ENCODE data around the gene ZDHHC11B. TPM values are rescaled to one million over a fixed set of nuclear protein-coding genes. Genes with fewer than 3 reads are reported as not detected.

The ZDHHC11B gene
- total RNA-seq, 1 experiment from 2014 or later, result 3.8 TPM

DNA sequence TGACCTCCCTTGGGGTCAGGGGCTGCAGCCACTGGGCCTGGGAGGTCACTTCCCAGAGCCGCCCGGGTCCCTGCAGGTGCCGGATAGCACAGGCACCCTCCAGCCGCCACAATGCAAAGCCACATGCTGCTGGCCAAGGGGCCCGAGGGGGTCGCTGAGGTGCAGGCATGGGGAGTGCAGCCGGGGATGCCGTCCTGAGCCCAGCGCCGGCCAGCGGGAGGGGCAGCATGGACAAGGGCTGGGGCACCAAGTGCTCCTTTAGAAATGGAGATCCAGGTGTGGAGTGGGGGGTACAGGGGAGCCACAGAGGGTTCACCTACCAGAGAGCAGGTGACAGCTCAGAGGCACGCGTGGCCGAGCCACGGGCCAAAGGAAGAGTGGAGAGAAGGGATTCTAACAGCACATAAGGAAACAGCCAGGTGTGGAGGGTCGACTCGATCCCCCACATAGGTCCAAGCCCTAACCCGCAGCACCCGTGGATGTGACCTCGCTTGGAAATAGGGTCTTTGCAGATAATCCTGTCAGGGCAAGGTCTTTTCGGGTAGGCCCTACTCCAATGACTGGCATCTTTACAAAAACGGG lies 24.7 kb downstream of the ZDHHC11B start:
- Histone ChIP-seq H3K9me2 (ENCODE audit: insufficient read depth) (no peaks in the 10 kb centered on the region), H2AFZ (ENCODE audit: low read depth, low read length, poor library complexity, severe bottlenecking) (no peak overlapping the region), H3K4me1 (ENCODE audit: control insufficient read depth in 1 of 2, insufficient read depth in 2 of 2, low read length in 2 of 2) (no peaks in the 10 kb centered on the region), H3K9ac (ENCODE audit: low read length) (no peak overlapping the region), H3K4me2 (ENCODE audit: low read length) (no peak overlapping the region), H4K20me1 (ENCODE audit: insufficient read depth) (no peaks in the 10 kb centered on the region), H3K36me3 (ENCODE audit: control insufficient read depth in 1 of 2, insufficient read depth in 2 of 2, low read length in 2 of 2) (no peaks in the 10 kb centered on the region), H3K9me3 (ENCODE audit: control insufficient read depth in 1 of 2, insufficient read depth in 1 of 2, low read depth in 1 of 2, low read length in 2 of 2) (no peaks in the 10 kb centered on the region), H3K27ac (ENCODE audit: low read depth, low read length) (no peak overlapping the region), H3K79me2 (ENCODE audit: insufficient read depth, low read length) (no peaks in the 10 kb centered on the region), H3K27me3 (ENCODE audit: insufficient read depth, low read length) (no peaks in the 10 kb centered on the region), H3K4me3 (replicated peaks in 1 of 2; ENCODE audit: low read depth in 1 of 2, low read length in 2 of 2) (no peak overlapping the region)
- no peak for ATAC-seq
- DNase-seq (ENCODE audit: low read depth, low spot score), result no peak
- ChIA-PET CTCF (no interaction called here), RAD21 (ENCODE audit: low non-redundant PET in 1 of 2, low total read pairs in 2 of 2, uncharacterized antibody in 2 of 2, unreplicated experiment in 2 of 2) (no interaction called here), POLR2A (no interaction called here)
- TF ChIP-seq CEBPB (IDR thresholded peaks at IDR 0.05; ENCODE audit: low read depth) (no peak), YY1 (IDR thresholded peaks at IDR 0.05; ENCODE audit: extremely low read depth, insufficient replicate concordance, low read depth, low read length) (no peak), CBX3 (IDR thresholded peaks at IDR 0.05; ENCODE audit: low read depth) (no peak), POLR2A (IDR thresholded peaks at IDR 0.05; ENCODE audit: borderline replicate concordance, extremely low read depth, insufficient read depth, insufficient read length) (no peak), RAD21 (IDR thresholded peaks at IDR 0.05; ENCODE audit: low read depth) (no peak), JUND (IDR thresholded peaks at IDR 0.05) (no peak), ELF1 (IDR thresholded peaks at IDR 0.05; ENCODE audit: borderline replicate concordance, low read depth) (no peak), POLR2AphosphoS5 (IDR thresholded peaks at IDR 0.05; ENCODE audit: low read depth, low read length) (no peak), FOSL1 (IDR thresholded peaks at IDR 0.05; ENCODE audit: low read depth) (no peak)
- TF ChIP-seq, protein P1, sequence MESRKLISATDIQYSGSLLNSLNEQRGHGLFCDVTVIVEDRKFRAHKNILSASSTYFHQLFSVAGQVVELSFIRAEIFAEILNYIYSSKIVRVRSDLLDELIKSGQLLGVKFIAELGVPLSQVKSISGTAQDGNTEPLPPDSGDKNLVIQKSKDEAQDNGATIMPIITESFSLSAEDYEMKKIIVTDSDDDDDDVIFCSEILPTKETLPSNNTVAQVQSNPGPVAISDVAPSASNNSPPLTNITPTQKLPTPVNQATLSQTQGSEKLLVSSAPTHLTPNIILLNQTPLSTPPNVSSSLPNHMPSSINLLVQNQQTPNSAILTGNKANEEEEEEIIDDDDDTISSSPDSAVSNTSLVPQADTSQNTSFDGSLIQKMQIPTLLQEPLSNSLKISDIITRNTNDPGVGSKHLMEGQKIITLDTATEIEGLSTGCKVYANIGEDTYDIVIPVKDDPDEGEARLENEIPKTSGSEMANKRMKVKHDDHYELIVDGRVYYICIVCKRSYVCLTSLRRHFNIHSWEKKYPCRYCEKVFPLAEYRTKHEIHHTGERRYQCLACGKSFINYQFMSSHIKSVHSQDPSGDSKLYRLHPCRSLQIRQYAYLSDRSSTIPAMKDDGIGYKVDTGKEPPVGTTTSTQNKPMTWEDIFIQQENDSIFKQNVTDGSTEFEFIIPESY (IDR thresholded peaks at IDR 0.05; ENCODE audit: extremely low read depth, insufficient replicate concordance, low read length), result no peak
- TF ChIP-seq, protein P2, sequence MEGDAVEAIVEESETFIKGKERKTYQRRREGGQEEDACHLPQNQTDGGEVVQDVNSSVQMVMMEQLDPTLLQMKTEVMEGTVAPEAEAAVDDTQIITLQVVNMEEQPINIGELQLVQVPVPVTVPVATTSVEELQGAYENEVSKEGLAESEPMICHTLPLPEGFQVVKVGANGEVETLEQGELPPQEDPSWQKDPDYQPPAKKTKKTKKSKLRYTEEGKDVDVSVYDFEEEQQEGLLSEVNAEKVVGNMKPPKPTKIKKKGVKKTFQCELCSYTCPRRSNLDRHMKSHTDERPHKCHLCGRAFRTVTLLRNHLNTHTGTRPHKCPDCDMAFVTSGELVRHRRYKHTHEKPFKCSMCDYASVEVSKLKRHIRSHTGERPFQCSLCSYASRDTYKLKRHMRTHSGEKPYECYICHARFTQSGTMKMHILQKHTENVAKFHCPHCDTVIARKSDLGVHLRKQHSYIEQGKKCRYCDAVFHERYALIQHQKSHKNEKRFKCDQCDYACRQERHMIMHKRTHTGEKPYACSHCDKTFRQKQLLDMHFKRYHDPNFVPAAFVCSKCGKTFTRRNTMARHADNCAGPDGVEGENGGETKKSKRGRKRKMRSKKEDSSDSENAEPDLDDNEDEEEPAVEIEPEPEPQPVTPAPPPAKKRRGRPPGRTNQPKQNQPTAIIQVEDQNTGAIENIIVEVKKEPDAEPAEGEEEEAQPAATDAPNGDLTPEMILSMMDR (IDR thresholded peaks at IDR 0.05 in 2 of 3, conservative IDR thresholded peaks at IDR 0.05 in 1 of 3; ENCODE audit: borderline replicate concordance in 1 of 3, insufficient read depth in 1 of 3, low read depth in 2 of 3, low read length in 2 of 3), result no peak
- TF ChIP-seq, protein P3, sequence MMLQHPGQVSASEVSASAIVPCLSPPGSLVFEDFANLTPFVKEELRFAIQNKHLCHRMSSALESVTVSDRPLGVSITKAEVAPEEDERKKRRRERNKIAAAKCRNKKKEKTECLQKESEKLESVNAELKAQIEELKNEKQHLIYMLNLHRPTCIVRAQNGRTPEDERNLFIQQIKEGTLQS (IDR thresholded peaks at IDR 0.05), result no peak
- TF ChIP-seq, protein P4, sequence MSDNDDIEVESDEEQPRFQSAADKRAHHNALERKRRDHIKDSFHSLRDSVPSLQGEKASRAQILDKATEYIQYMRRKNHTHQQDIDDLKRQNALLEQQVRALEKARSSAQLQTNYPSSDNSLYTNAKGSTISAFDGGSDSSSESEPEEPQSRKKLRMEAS (IDR thresholded peaks at IDR 0.05), result no peak
- intact Hi-C loops (cut with micrococcal nuclease), result no loop called here
- BruUV-seq (replicated peaks), result no TSS peak

Measured in HCT116 (cell line).